ENCODE data around the gene RNF123.

Gene RNF123

GRCh38 chr3:49705390-49705960 is 16.1 kb downstream of the RNF123 start:
- no peak for DNase-seq

- no peak for DNase-seq
These were observed 17.2 kb downstream of the RNF123 start for GRCh38 chr3:49706456-49707112.

GRCh38 chr3:49707113-49707480 is 17.7 kb downstream of the RNF123 start:
- DNase-seq: no peak

GRCh38 chr3:49709852-49710251 is 20.5 kb downstream of the RNF123 start:
- no peak for DNase-seq

GRCh38 chr3:49711489-49711888 is 22.1 kb downstream of the RNF123 start:
- DNase-seq: no peak

- no peak for DNase-seq
These were observed 22.8 kb downstream of the RNF123 start for GRCh38 chr3:49712166-49712565.

- no peak for DNase-seq
These were observed 23.4 kb downstream of the RNF123 start for GRCh38 chr3:49712631-49713317.

GRCh38 chr3:49713336-49714105 is 24.2 kb downstream of the RNF123 start:
- no peak for DNase-seq

GRCh38 chr3:49714728-49715550 is 25.6 kb downstream of the RNF123 start:
- DNase-seq: no peak

- no peak for DNase-seq
These were observed 26.3 kb downstream of the RNF123 start for GRCh38 chr3:49715611-49716121.

GRCh38 chr3:49716169-49716568 is 26.8 kb downstream of the RNF123 start:
- DNase-seq: no peak

- DNase-seq: no peak
These were observed 27.4 kb downstream of the RNF123 start for GRCh38 chr3:49716691-49717210.

GRCh38 chr3:49717211-49717958 is 28.0 kb downstream of the RNF123 start:
- DNase-seq: no peak

- no peak for DNase-seq
These were observed 28.9 kb downstream of the RNF123 start for GRCh38 chr3:49717959-49718857.

GRCh38 chr3:49718858-49719213 is 29.5 kb downstream of the RNF123 start:
- DNase-seq: no peak

GRCh38 chr3:49719214-49719884 is 30.0 kb downstream of the RNF123 start, which contains the start of gene AMIGO3:
AMIGO3 (minus strand) TSS chr3:49719684; CDS start chr3:49719465, 219 bp downstream.
- DNase-seq: no peak

GRCh38 chr3:49720855-49721595 is 31.7 kb downstream of the RNF123 start:
- DNase-seq: no peak

GRCh38 chr3:49721596-49721895 is 32.2 kb downstream of the RNF123 start:
- DNase-seq: no peak

Data from GF-D8 (cell line).